ENCODE measurements around the gene DCC.

- TF ChIP-seq EZH2 (IDR thresholded peaks at IDR 0.05; ENCODE audit: insufficient read depth, poor library complexity, severe bottlenecking), result no peak
- TF ChIP-seq EZH2phosphoT487 (IDR thresholded peaks at IDR 0.05; ENCODE audit: insufficient read depth, low read depth), result no peak
These were observed 68.9 kb downstream of the DCC start for GRCh38 chr18:52408800-52409302.
